Fibroblast of villous mesenchyme (primary cell): ENCODE measurements around the gene ZNF565. TPM values are rescaled to one million over a fixed set of nuclear protein-coding genes. Genes with fewer than 3 reads are reported as not detected.
"Not testable (repeated sequence)": the region's sequence is repeated elsewhere in the genome, so short reads cannot be mapped to it uniquely, and the experiment has no call there.

Source experiments
- DNase-seq: peaks from one replicate; pipeline ENCODE4 v3.0.0-alpha.2; 2010; ENCODE audit warnings: low read depth
- H3K4me3 ChIP-seq: 2 replicates; pipeline ENCODE4 v1.5.1; 2011; ENCODE audit warnings: low read depth, mild to moderate bottlenecking, low read length
- CTCF ChIP-seq: IDR thresholded peaks from 2 replicates; pipeline ENCODE4 v1.5.1; 2012; ENCODE audit warnings: low read depth, mild to moderate bottlenecking, low read length; ENCODE audit not compliant: insufficient read depth
- total RNA-seq: library from RNA; depleted of rRNA; stranded (reverse); fragments of >200 nt; gene quantifications from 2 replicates; pipeline ENCODE4 v1.2.3, GENCODE V29; 2012

The ZNF565 gene
- total RNA-seq, 1 donor = 4.3 TPM

- DNase-seq = no peak
- TF ChIP-seq CTCF = no peak
- H3K4me3 ChIP-seq = no peak overlapping the region
Observed at GRCh38 chr19:36210497-36210896, 4.0 kb downstream of the ZNF565 start.

- no peak overlapping the region for H3K4me3 ChIP-seq
- no peak for TF ChIP-seq CTCF
- DNase-seq = no peak
Observed at GRCh38 chr19:36209372-36209771, 5.1 kb downstream of the ZNF565 start.

DNA sequence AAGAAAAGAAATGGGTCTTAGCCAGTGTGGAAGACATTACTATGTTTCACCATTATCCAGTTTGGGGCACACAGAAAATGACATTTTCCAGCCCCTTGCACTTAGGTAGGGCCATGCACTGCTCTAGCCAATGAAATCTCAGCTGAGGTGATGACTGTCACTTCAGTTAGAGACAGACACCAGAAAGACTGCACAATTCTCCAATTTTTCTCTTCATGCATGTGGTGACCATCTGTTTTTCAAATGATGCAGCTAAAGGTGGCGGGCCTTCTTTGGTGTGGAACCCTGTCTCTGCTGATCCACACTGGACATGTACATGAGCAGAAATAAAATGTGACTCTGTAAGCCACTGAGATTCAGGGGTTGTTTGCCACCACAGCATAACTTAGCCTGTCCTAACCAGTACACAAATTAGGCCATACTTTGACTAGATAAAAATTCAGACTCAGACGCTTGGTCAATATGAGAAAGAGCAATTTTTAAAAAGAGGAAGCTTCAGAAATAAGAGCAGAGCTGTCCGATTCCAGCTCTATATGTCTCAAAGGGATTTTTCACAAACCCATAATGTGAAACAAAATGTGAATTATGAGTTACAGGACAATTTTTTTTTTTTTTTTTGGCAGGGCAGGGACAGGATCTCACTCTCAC lies 6.7 kb downstream of the ZNF565 start:
- DNase-seq = no peak
- no peak overlapping the region for H3K4me3 ChIP-seq
- no peak for TF ChIP-seq CTCF

- TF ChIP-seq CTCF = no peak
- H3K4me3 ChIP-seq = no peak overlapping the region
- DNase-seq = no peak
Observed at GRCh38 chr19:36203293-36203692, 11.2 kb downstream of the ZNF565 start.

- TF ChIP-seq CTCF = no peak
- no peak for DNase-seq
- no peak overlapping the region for H3K4me3 ChIP-seq
Observed at GRCh38 chr19:36201684-36202083, 12.8 kb downstream of the ZNF565 start.

GRCh38 chr19:36198119-36198518 lies 16.3 kb downstream of the ZNF565 start:
- TF ChIP-seq CTCF = no peak
- no peak overlapping the region for H3K4me3 ChIP-seq
- DNase-seq = no peak

- no peak overlapping the region for H3K4me3 ChIP-seq
- no peak for TF ChIP-seq CTCF
- no peak for DNase-seq
Observed at GRCh38 chr19:36196249-36196648, 18.2 kb downstream of the ZNF565 start.

DNA sequence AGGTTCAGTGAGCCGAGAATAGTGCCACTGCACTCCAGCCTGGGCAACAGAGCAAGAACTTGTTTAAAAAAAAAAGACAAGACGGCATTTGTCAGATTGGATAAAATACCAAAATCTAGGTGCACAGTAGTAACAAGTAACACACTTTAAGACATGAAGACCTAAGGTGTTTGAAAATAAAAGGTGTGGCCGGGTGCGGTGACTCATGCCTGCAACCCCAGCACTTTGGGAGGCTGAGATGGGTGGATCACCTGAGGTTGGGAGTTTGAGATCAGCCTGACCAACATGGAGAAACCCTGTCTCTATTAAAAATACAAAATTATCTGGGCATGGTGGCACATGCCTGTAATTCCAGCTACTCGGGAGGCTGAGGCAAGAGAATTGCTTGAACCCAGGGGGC lies 27.7 kb downstream of the ZNF565 start:
- H3K4me3 ChIP-seq, DNase-seq: not testable (repeated sequence)
